GM21825 (cell line): Measurements from ENCODE around the gene PNLIPRP2.

Experiments used
- ATAC-seq: cut with Tn5 transposase; IDR thresholded peaks from one replicate; pipeline ENCODE4 v1.9.1; 2021; ENCODE audit warnings: mild to moderate bottlenecking, moderate library complexity; ENCODE audit not compliant: unreplicated experiment

Gene PNLIPRP2

GRCh38 chr10:116676633-116677032 is 55.9 kb downstream of the PNLIPRP2 start:
- ATAC-seq: no peak

DNA sequence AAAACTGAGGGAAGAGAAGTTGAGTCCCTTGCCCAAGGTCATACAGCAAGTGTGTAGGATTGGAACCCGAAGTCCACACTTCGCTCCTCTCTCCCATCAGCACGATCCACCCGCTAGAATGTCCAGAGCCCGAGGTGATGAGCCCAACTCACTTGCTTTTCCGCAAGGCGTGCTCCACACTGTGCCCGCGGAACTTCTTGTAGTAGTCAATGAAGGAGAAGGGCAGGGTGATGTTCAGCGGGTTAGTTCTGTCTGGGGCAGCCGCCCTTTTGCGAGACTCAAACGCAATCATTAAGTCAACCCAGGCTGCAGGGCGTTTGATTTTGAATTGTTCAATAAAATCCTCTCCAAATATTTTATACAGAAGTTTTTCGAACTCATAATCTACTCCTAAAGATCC is 58.6 kb downstream of the PNLIPRP2 start:
- ATAC-seq: no peak

DNA sequence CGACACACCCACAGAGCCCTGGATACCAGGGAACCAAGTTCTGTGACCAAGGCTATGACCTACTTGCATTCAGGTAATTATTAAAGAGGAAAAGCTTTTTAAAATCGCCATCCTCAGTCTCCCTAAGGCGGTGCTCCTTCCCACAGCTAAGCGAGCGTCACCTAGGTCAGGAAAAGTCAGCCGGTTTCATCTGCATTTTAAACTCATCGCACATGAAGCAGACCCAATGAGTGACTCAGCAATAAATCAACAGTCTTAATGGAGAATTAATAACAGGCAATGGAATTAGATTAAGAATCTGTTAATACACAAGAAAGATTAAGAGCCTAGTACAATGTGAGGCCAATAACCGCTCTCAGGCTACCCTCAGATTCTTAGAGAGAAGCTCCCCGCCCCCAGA is 62.4 kb downstream of the PNLIPRP2 start:
- no peak for ATAC-seq

- ATAC-seq: no peak
These were observed 63.1 kb downstream of the PNLIPRP2 start for GRCh38 chr10:116683821-116684220.

GRCh38 chr10:116684781-116685180 is 64.0 kb downstream of the PNLIPRP2 start:
- no peak for ATAC-seq

- ATAC-seq: no peak
These were observed 65.1 kb downstream of the PNLIPRP2 start for GRCh38 chr10:116685807-116686206.

DNA sequence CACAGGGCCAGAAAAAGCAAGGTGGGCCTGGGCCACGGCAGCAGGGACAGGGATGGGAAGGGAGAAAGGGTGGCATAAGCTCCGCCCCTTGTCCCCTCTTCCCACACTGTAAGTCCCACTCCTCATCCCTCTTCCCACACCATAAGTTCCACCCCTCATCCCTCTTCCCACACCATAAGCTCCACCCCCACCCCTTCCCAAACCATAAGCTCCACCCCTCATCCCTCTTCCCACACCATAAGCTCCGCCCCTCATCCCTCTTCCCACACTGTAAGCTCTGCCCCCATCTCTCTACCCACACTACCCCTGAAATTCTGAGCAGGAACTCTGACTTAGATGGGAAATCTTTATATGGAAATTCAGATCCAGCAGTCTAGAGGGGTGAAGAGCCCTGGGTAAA is 65.9 kb downstream of the PNLIPRP2 start:
- ATAC-seq: no peak

GRCh38 chr10:116687633-116688032 is 66.9 kb downstream of the PNLIPRP2 start:
- ATAC-seq: no peak

GRCh38 chr10:116688241-116688711 is 67.5 kb downstream of the PNLIPRP2 start:
- no peak for ATAC-seq

- ATAC-seq: no peak
These were observed 68.2 kb downstream of the PNLIPRP2 start for GRCh38 chr10:116688741-116689495.

DNA sequence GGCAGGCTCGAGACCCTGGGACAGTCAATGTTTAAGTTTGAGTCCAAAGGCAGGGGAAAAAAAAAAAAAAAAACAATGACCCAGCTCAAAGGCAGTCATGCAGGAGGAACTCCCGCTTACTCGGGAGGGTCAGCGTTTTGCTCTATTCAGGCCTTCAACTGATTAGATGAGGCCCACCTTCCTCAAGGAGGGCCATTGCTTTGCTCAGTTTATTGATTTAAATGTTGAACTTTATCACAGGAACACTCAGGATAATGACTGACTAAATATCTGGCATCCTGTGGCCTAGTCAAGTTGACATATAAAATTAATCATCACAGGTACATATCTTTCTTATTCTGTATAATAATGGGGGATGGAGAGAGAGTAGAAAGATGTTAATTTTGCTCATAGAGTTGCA is 69.0 kb downstream of the PNLIPRP2 start:
- ATAC-seq: no peak

DNA sequence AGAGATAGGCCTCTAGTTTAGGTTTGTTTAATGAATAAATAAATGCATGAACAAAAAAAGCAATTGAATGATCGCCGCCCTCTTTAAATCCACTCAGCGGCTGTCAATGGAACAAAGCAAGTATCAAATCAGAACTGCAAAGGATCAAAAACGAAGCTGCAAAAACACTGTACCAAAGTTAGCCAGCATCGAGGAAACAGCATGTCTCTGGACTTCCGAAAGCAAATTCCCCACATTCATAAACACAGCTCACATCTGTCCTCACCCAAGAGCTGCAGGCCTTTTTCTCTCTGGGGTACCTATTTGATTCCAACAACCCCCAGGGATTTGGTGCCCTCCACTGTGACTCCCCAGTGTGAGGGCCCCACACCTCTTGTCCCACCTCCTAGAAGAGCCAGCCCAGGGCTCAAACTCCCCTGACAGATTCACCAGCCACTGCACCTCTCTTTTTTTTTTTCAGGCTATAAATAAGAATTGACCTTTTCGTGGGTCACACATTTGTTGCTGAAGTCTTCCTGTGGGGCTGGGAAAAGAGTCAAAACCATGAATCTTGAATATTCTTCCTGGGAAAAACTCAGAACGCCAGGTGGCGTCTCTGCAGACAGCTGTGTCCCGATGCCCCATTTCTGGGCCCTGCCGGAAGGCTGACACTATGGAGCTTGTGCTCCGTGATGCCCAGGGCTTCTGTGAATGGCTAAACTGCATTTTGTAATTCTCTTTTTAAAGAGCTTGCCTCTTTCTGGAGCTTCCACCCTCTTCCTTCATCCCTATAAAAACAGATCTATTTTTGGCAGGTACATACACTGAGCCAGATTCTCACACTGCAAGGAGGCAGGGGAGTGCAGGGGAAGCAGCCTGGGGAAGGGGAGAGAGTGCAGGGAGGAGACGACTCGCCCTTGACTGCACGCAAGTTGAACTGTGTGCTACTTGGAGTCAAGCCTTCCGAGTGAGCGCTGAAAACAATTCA is 69.9 kb downstream of the PNLIPRP2 start:
- ATAC-seq: no peak

DNA sequence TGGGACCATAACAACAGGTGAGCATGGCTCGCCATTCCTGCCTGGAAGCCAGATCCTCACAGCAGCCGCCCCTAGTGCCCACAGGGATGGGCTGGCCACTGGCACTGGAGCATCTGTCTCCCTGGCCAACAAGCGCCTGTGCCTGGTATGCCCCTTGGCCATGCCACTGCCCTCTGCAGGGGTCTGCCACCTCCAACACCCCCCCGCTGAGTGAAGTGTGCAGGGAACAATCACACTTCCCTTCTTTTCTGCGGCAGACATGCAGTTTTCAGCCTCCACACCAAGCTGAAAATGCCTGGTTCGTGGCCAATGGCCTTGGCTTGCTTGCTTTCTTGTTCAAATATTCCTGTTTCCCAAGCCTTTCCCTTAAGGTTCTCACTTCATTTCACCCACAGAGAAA is 70.9 kb downstream of the PNLIPRP2 start:
- ATAC-seq: no peak

DNA sequence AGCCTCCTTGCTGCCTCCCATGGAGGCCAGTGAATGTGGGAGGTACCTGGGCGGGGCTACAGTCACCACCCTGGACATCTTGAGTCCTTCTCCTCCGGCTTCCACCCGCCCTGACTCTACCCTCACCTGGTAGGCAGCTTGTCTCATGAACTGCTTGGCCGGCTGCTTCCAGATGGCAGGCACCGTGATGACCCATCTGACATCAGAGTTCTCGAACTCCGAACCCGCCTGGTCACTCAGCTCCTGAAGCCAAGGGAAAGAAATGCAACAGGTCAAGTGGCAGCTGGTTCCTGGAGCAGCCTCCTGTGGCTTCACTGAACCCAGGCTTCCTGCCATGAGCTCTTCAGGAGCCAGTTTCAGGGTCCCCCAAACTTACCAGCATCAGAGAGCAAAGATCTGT is 71.5 kb downstream of the PNLIPRP2 start:
- ATAC-seq: no peak

GRCh38 chr10:116694243-116694926 is 73.6 kb downstream of the PNLIPRP2 start:
- no peak for ATAC-seq
